GM12878 (cell line): ENCODE data around the gene CACNA2D2. TPM values are rescaled to one million over a fixed set of nuclear protein-coding genes. Genes with fewer than 3 reads are reported as not detected.

Experiments used
- ATAC-seq: fragments of 200-7000 bp; cut with Tn5 transposase; 3 replicates; pipeline ENCODE4 v1.9.1; 2020; ENCODE audit warnings: mild to moderate bottlenecking, moderate library complexity
- BruUV-seq: library from RNA; stranded (reverse); fragments of 400-500 nt; replicated peaks from 2 replicates; lab custom pipeline; 2021; lab: Mats Ljungman, UMichigan
- CTCF ChIA-PET: fragments of 300-600 bp; sonication (Branson Sonifier 250); formaldehyde crosslinking; extraction: SDS; loops from one replicate; lab custom pipeline; 2021; ENCODE audit warnings: inconsistent platforms; lab: Yijun Ruan, JAX
- POLR2A ChIA-PET: fragments of 350-600 bp; formaldehyde crosslinking; extraction: SDS; loops from one replicate; lab custom pipeline; 2021; ENCODE audit warnings: inconsistent platforms; lab: Charles Lee
- RAD21 ChIA-PET: fragments of 300-600 bp; sonication (Branson Sonifier 250); formaldehyde crosslinking; loops from one replicate; lab custom pipeline; 2023; ENCODE audit warnings: antibody characterized with exemption; ENCODE audit not compliant: unreplicated experiment; lab: Charles Lee
- SMC1A ChIA-PET: fragments of 300-600 bp; sonication (Branson Sonifier 250); formaldehyde crosslinking; loops from one replicate; lab custom pipeline; 2023; ENCODE audit not compliant: unreplicated experiment, uncharacterized antibody; lab: Charles Lee
- DNase-seq: peaks from one replicate; pipeline ENCODE4 v3.0.0-alpha.2; 2011; ENCODE audit warnings: low read depth, low spot score
- FAIRE-seq: peaks from 3 replicates; lab custom pipeline; 2011; peaks lifted over from hg19 to GRCh38; lab: Jason Lieb, UNC
- H2AFZ ChIP-seq: 2 replicates; pipeline ENCODE4 v1.6.0; 2011; ENCODE audit warnings: low read depth, low read length, control low read depth; ENCODE audit not compliant: control insufficient read depth
- H3K27ac ChIP-seq: 2 replicates; pipeline ENCODE4 v1.5.1; 2011; ENCODE audit warnings: control low read depth; ENCODE audit not compliant: control insufficient read depth, insufficient read depth
- H3K27me3 ChIP-seq, 2 experiments: replicated peaks in 1 of 2; 2 replicates each; pipeline versions ENCODE4 v1.6.0 to v1.6.1; 2011; ENCODE audit warnings: low read length in 1 of 2; ENCODE audit not compliant: control insufficient read depth in 2 of 2, insufficient read depth in 2 of 2
- H3K36me3 ChIP-seq, 2 experiments: 2 replicates each; pipeline ENCODE4 v1.5.1; 2011; ENCODE audit warnings: low read length in 1 of 2; ENCODE audit not compliant: control insufficient read depth in 2 of 2, insufficient read depth in 2 of 2
- H3K4me1 ChIP-seq: 2 replicates; pipeline ENCODE4 v1.6.1; 2011; ENCODE audit warnings: mild to moderate bottlenecking, low read length, moderate library complexity, mixed read lengths; ENCODE audit not compliant: control insufficient read depth, insufficient read depth
- H3K4me2 ChIP-seq: 2 replicates; pipeline ENCODE4 v1.6.0; 2011; ENCODE audit warnings: control low read depth; ENCODE audit not compliant: control insufficient read depth, insufficient read depth
- H3K4me3 ChIP-seq: fragments of 200-600 bp; sonication (generic); 2 replicates; pipeline ENCODE4 v1.5.1; 2016
- H3K79me2 ChIP-seq: 2 replicates; pipeline ENCODE4 v1.6.0; 2011; ENCODE audit warnings: low read length; ENCODE audit not compliant: control insufficient read depth, insufficient read depth
- H3K9ac ChIP-seq: 2 replicates; pipeline ENCODE4 v1.8.0; 2011; ENCODE audit warnings: low read length, control low read depth, mixed read lengths; ENCODE audit not compliant: control insufficient read depth, insufficient read depth
- H3K9me3 ChIP-seq: replicated peaks from 3 replicates; pipeline ENCODE4 v1.5.1; 2011; ENCODE audit warnings: mild to moderate bottlenecking, low read length; ENCODE audit not compliant: control insufficient read depth, insufficient read depth
- H4K20me1 ChIP-seq: 2 replicates; pipeline ENCODE4 v1.6.0; 2011; ENCODE audit not compliant: control insufficient read depth, insufficient read depth
- CBFB ChIP-seq: IDR thresholded peaks from 2 replicates; pipeline ENCODE4 v1.6.1; 2016; ENCODE audit warnings: antibody characterized with exemption, low read depth
- EGR1 ChIP-seq, 2 experiments: IDR thresholded peaks; 1 replicate in 1 of 2; 2 replicates in 1 of 2; pipeline ENCODE4 v1.6.1; 2011 to 2012; ENCODE audit warnings: low read depth in 2 of 2, low read length in 2 of 2, borderline replicate concordance in 1 of 2, mild to moderate bottlenecking in 1 of 2, moderate library complexity in 1 of 2
- GATAD2B ChIP-seq: fragments of 450-650 bp; conservative IDR thresholded peaks from 2 replicates; pipeline ENCODE4 v1.6.1; 2017; ENCODE audit warnings: low read depth, mild to moderate bottlenecking, moderate library complexity
- MTA3 ChIP-seq: IDR thresholded peaks from 2 replicates; pipeline ENCODE4 v1.6.1; 2012; ENCODE audit warnings: low read length, inconsistent platforms, borderline replicate concordance
- SPI1 ChIP-seq: IDR thresholded peaks from 2 replicates; pipeline ENCODE4 v1.6.1; 2011; ENCODE audit warnings: low read depth, mild to moderate bottlenecking, low read length, moderate library complexity, borderline replicate concordance; ENCODE audit not compliant: insufficient read depth
- TCF12 ChIP-seq: IDR thresholded peaks from 2 replicates; pipeline ENCODE4 v1.6.1; 2011; ENCODE audit warnings: low read depth, mild to moderate bottlenecking, low read length
- ZNF622 ChIP-seq: fragments of 450-650 bp; IDR thresholded peaks from 2 replicates; pipeline ENCODE4 v1.6.1; 2017; ENCODE audit warnings: mild to moderate bottlenecking, inconsistent platforms
- WGBS: methylation state at CpG from one replicate; pipeline ENCODE4 v1.1.6; 2016; ENCODE audit warnings: low lambda C conversion rate; ENCODE audit not compliant: insufficient replicate concordance, insufficient coverage; ENCODE audit errors: missing lambda C conversion rate; 5-methylcytosine and 5-hydroxymethylcytosine counted together
- in situ Hi-C: fragments of 300-500 bp; cut with MboI; formaldehyde crosslinking; loops from 9 replicates; pipeline ENCODE4 v1.14.3; 2018; ENCODE audit warnings: mixed read lengths
- intact Hi-C: fragments of 100-400 bp; cut with micrococcal nuclease; formaldehyde crosslinking; loops from one replicate; pipeline ENCODE4 v1.14.2; 2022; ENCODE audit not compliant: unreplicated experiment
- polyA plus RNA-seq, 11 experiments: library from polyadenylated mRNA; depleted of rRNA in 4 of 11; unstranded in 6 of 11; stranded (reverse) in 5 of 11; fragments of >200 nt; fragmentation: Nextera tagmentation in 4 of 11; fragmentation: Illumina TruSeq in 1 of 11; extraction: Ambion mirVana in 4 of 11; extraction: Trizol in 1 of 11; gene quantifications; 1 replicate in 1 of 11; 2 replicates in 10 of 11; pipeline versions ENCODE4 v1.2.1 to v1.2.3, GENCODE V29; 2011 to 2016; ENCODE audit warnings: inconsistent platforms in 2 of 11, missing spikeins in 2 of 11, low read depth in 1 of 11
- total RNA-seq, 4 experiments: library from RNA; depleted of rRNA in 3 of 4; stranded (reverse); fragments of >200 nt in 3 of 4; fragmentation: Illumina TruSeq in 1 of 4; extraction: Trizol in 1 of 4; gene quantifications; 2 replicates each; pipeline versions ENCODE4 v1.2.1 to v1.2.3, GENCODE V29; 2013 to 2021
- TF ChIP-seq, protein P1 (sequence below): IDR thresholded peaks from 2 replicates; pipeline ENCODE4 v1.6.1; 2011; ENCODE audit warnings: borderline replicate concordance, low read depth, mild to moderate bottlenecking, moderate library complexity, mixed read lengths, low read length; ENCODE audit not compliant: insufficient read depth; ENCODE audit errors: extremely low read length
- TF ChIP-seq, protein P2 (sequence below): fragments of 450-650 bp; formaldehyde crosslinking; IDR thresholded peaks from 2 replicates; pipeline ENCODE4 v1.4.0; 2020; ENCODE audit warnings: mild to moderate bottlenecking, moderate library complexity
- TF ChIP-seq, protein P3 (sequence below): fragments of 450-650 bp; IDR thresholded peaks from 2 replicates; pipeline ENCODE4 v1.6.1; 2014; ENCODE audit warnings: mild to moderate bottlenecking
- TF ChIP-seq, protein P4 (sequence below): IDR thresholded peaks from 2 replicates; pipeline ENCODE4 v1.6.1; 2012; ENCODE audit warnings: low read depth, low read length, improper control_type of control experiment
- TF ChIP-seq, protein P5 (sequence below): fragments of 450-650 bp; IDR thresholded peaks from 2 replicates; pipeline ENCODE4 v1.6.1; 2018; ENCODE audit warnings: borderline replicate concordance, mild to moderate bottlenecking; ENCODE audit not compliant: partially characterized antibody

CACNA2D2 gene
- total and polyA plus RNA-seq, 10 of the 15 experiments (the other 5 are each of a cell fraction or from before 2014, with no cell fraction given): 0.03 to 0.07 TPM; not detected in 8

DNA sequence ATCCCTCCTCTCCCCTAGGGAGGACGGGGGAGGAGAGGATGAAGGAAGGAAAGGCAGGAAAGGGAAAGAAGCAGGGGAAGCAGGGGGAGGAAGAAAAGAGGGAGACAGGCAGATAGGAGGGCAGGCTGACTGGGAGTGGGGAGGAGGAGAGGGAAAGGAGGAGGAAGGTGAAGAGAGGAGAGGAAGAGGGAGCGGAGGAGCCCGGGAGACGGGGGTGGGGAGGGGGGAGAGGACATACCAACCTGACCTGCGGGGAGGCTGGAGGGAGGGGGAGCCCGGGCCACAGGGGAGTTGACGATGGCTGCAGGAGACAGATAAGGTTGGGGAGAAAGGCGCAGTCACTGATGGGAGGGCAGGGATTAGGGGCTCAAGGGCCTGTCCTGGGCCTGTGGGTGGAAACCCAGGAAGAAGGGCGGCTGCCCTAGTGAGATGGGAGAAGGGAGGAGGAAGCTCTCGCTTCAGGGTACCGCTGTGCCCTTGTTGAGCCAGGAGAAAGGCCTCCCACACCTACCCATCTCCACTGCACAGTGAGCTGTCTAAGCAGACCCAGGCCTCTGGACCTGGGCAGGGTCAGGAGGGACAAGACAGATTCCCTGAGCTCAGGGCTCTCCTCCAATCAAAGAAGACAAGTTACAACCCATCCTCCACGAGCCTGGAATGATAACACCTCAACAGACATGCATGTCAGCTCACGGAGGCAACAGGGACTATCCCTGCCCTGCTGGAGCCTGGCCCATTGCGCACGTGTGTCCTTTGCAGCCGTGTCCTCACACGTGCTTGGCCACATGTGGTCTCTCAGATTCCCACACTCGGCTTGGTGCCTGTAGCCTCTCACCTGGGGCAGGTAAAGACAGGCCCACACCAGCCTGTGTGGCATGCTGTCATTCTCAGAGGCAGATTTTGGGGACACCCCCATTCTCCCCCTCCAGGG is 36.2 kb upstream of the CACNA2D2 start:
- CTCF ChIA-PET: interaction anchor here (0.8 to 1.0 kb wide), 3 partner anchors 10 to 193 kb away, joined by 3 to 4 read pairs (median 3); no protein-coding TSS in a partner anchor
- Histone ChIP-seq H3K9me3 (no peaks in the 10 kb centered on the region), H2AFZ (no peak overlapping the region)
- TF ChIP-seq SPI1 (no peak), CBFB (no peak), TCF12 (no peak), MTA3 (no peak), GATAD2B (no peak), ZNF622 (no peak), EGR1 (IDR thresholded peaks at IDR 0.05; ENCODE audit: borderline replicate concordance in 1 of 2, low read depth in 2 of 2, low read length in 2 of 2) (no peak)
- TF ChIP-seq, protein P1, sequence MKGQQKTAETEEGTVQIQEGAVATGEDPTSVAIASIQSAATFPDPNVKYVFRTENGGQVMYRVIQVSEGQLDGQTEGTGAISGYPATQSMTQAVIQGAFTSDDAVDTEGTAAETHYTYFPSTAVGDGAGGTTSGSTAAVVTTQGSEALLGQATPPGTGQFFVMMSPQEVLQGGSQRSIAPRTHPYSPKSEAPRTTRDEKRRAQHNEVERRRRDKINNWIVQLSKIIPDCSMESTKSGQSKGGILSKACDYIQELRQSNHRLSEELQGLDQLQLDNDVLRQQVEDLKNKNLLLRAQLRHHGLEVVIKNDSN: no peak
- TF ChIP-seq, protein P2, sequence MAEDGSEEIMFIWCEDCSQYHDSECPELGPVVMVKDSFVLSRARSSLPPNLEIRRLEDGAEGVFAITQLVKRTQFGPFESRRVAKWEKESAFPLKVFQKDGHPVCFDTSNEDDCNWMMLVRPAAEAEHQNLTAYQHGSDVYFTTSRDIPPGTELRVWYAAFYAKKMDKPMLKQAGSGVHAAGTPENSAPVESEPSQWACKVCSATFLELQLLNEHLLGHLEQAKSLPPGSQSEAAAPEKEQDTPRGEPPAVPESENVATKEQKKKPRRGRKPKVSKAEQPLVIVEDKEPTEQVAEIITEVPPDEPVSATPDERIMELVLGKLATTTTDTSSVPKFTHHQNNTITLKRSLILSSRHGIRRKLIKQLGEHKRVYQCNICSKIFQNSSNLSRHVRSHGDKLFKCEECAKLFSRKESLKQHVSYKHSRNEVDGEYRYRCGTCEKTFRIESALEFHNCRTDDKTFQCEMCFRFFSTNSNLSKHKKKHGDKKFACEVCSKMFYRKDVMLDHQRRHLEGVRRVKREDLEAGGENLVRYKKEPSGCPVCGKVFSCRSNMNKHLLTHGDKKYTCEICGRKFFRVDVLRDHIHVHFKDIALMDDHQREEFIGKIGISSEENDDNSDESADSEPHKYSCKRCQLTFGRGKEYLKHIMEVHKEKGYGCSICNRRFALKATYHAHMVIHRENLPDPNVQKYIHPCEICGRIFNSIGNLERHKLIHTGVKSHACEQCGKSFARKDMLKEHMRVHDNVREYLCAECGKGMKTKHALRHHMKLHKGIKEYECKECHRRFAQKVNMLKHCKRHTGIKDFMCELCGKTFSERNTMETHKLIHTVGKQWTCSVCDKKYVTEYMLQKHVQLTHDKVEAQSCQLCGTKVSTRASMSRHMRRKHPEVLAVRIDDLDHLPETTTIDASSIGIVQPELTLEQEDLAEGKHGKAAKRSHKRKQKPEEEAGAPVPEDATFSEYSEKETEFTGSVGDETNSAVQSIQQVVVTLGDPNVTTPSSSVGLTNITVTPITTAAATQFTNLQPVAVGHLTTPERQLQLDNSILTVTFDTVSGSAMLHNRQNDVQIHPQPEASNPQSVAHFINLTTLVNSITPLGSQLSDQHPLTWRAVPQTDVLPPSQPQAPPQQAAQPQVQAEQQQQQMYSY (CRISPR knock-in tag): no peak
- TF ChIP-seq, protein P3, sequence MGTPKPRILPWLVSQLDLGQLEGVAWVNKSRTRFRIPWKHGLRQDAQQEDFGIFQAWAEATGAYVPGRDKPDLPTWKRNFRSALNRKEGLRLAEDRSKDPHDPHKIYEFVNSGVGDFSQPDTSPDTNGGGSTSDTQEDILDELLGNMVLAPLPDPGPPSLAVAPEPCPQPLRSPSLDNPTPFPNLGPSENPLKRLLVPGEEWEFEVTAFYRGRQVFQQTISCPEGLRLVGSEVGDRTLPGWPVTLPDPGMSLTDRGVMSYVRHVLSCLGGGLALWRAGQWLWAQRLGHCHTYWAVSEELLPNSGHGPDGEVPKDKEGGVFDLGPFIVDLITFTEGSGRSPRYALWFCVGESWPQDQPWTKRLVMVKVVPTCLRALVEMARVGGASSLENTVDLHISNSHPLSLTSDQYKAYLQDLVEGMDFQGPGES: no peak
- TF ChIP-seq, protein P4, sequence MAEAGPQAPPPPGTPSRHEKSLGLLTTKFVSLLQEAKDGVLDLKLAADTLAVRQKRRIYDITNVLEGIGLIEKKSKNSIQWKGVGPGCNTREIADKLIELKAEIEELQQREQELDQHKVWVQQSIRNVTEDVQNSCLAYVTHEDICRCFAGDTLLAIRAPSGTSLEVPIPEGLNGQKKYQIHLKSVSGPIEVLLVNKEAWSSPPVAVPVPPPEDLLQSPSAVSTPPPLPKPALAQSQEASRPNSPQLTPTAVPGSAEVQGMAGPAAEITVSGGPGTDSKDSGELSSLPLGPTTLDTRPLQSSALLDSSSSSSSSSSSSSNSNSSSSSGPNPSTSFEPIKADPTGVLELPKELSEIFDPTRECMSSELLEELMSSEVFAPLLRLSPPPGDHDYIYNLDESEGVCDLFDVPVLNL: no peak
- TF ChIP-seq, protein P5, sequence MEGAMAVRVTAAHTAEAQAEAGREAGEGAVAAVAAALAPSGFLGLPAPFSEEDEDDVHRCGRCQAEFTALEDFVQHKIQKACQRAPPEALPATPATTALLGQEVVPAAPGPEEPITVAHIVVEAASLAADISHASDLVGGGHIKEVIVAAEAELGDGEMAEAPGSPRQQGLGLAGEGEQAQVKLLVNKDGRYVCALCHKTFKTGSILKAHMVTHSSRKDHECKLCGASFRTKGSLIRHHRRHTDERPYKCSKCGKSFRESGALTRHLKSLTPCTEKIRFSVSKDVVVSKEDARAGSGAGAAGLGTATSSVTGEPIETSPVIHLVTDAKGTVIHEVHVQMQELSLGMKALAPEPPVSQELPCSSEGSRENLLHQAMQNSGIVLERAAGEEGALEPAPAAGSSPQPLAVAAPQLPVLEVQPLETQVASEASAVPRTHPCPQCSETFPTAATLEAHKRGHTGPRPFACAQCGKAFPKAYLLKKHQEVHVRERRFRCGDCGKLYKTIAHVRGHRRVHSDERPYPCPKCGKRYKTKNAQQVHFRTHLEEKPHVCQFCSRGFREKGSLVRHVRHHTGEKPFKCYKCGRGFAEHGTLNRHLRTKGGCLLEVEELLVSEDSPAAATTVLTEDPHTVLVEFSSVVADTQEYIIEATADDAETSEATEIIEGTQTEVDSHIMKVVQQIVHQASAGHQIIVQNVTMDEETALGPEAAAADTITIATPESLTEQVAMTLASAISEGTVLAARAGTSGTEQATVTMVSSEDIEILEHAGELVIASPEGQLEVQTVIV: no peak

More for the DNA sequence above, 36.2 kb upstream of the CACNA2D2 start:
- Histone ChIP-seq H3K36me3 (no peaks in the 10 kb centered on the region), H3K27ac (no peak overlapping the region), H3K4me2 (no peak overlapping the region), H4K20me1 (no peaks in the 10 kb centered on the region), H3K9ac (no peak overlapping the region), H3K4me3 (no peak overlapping the region), H3K4me1 (no peaks in the 10 kb centered on the region), H3K79me2 (no peaks in the 10 kb centered on the region), H3K27me3 (peaks cover 5 to 7% of the 10 kb centered on the region in 2 experiments)
- ChIA-PET POLR2A (no interaction called here), RAD21 (no interaction called here), SMC1A (no interaction called here)
- no TSS peak for BruUV-seq
- ATAC-seq (no peak), FAIRE-seq (no peak), DNase-seq (no peak)
- intact Hi-C loops (no loop called here), in situ Hi-C loops (no loop called here)
- 9% methylated on average over 13 of the region's 18 CpGs for WGBS
